ENCODE data around the gene ATP2A3. TPM values are rescaled to one million over a fixed set of nuclear protein-coding genes. Genes with fewer than 3 reads are reported as not detected.

ATP2A3 gene
- total RNA-seq, 1 donor from 2014 or later: 2.4 TPM

GRCh38 chr17:3959921-3960601, 4.2 kb downstream of the ATP2A3 start:
- no peak for TF ChIP-seq CTCF (conservative IDR thresholded peaks at IDR 0.05; ENCODE audit: low read depth, low read length)
- H3K4me3 ChIP-seq (ENCODE audit: low read depth, low read length): no peak overlapping the region
- no peak for DNase-seq (ENCODE audit: low read depth)

GRCh38 chr17:3959295-3959899, 4.8 kb downstream of the ATP2A3 start:
- TF ChIP-seq CTCF (conservative IDR thresholded peaks at IDR 0.05; ENCODE audit: low read depth, low read length): no peak
- no peak overlapping the region for H3K4me3 ChIP-seq (ENCODE audit: low read depth, low read length)
- DNase-seq (ENCODE audit: low read depth): no peak

GRCh38 chr17:3957735-3958599, 6.3 kb downstream of the ATP2A3 start:
- TF ChIP-seq CTCF (conservative IDR thresholded peaks at IDR 0.05; ENCODE audit: low read depth, low read length): no peak
- no peak overlapping the region for H3K4me3 ChIP-seq (ENCODE audit: low read depth, low read length)
- DNase-seq (ENCODE audit: low read depth): no peak

GRCh38 chr17:3956983-3957382, 7.3 kb downstream of the ATP2A3 start:
- H3K4me3 ChIP-seq (ENCODE audit: low read depth, low read length): no peak overlapping the region
- no peak for DNase-seq (ENCODE audit: low read depth)
- TF ChIP-seq CTCF (conservative IDR thresholded peaks at IDR 0.05; ENCODE audit: low read depth, low read length): no peak

- H3K4me3 ChIP-seq (ENCODE audit: low read depth, low read length): no peak overlapping the region
- TF ChIP-seq CTCF (conservative IDR thresholded peaks at IDR 0.05; ENCODE audit: low read depth, low read length): no peak
- no peak for DNase-seq (ENCODE audit: low read depth)
Observed at GRCh38 chr17:3956327-3956957, 7.8 kb downstream of the ATP2A3 start.

- no peak for DNase-seq (ENCODE audit: low read depth)
- TF ChIP-seq CTCF (conservative IDR thresholded peaks at IDR 0.05; ENCODE audit: low read depth, low read length): no peak
Observed at GRCh38 chr17:3955673-3955988, 8.6 kb downstream of the ATP2A3 start.

More at GRCh38 chr17:3955673-3955988, 8.6 kb downstream of the ATP2A3 start:
- H3K4me3 ChIP-seq (ENCODE audit: low read depth, low read length): no peak overlapping the region
